ENCODE data around the gene PTPRK.

PTPRK gene

GRCh38 chr6:128410584-128410983, 109.8 kb downstream of the PTPRK start:
- no peaks in the 10 kb centered on the region for H3K9me3 Mint-ChIP-seq
- H3K4me3 Mint-ChIP-seq: no peak overlapping the region
- DNase-seq (no peak), ATAC-seq (no peak)
- no peaks in the 10 kb centered on the region for H3K4me1 Mint-ChIP-seq
- no peaks in the 10 kb centered on the region for H3K27me3 Mint-ChIP-seq
- no peak overlapping the region for H3K27ac Mint-ChIP-seq

- no peaks in the 10 kb centered on the region for H3K9me3 Mint-ChIP-seq
- H3K4me3 Mint-ChIP-seq: no peak overlapping the region
- H3K27ac Mint-ChIP-seq: no peak overlapping the region
- peaks cover 7% of the 10 kb centered on the region for H3K4me1 Mint-ChIP-seq
- DNase-seq (no peak), ATAC-seq (no peak)
- H3K27me3 Mint-ChIP-seq: no peaks in the 10 kb centered on the region
Observed at GRCh38 chr6:128409003-128409402, 111.4 kb downstream of the PTPRK start.

- no peak for ATAC-seq
- DNase-seq: no peak
- no peak overlapping the region for H3K27ac Mint-ChIP-seq
- peaks cover 18% of the 10 kb centered on the region for H3K4me1 Mint-ChIP-seq
- no peaks in the 10 kb centered on the region for H3K9me3 Mint-ChIP-seq
- no peak overlapping the region for H3K4me3 Mint-ChIP-seq
- H3K27me3 Mint-ChIP-seq: no peaks in the 10 kb centered on the region
Observed at GRCh38 chr6:128406453-128406852, 113.9 kb downstream of the PTPRK start.

GRCh38 chr6:128403618-128404444, 116.6 kb downstream of the PTPRK start:
- no peaks in the 10 kb centered on the region for H3K9me3 Mint-ChIP-seq
- H3K4me3 Mint-ChIP-seq: no peak overlapping the region
- DNase-seq (peak; percentile 9 to 19), ATAC-seq (peak; percentile 94)
- no peak overlapping the region for H3K27ac Mint-ChIP-seq
- H3K27me3 Mint-ChIP-seq: no peaks in the 10 kb centered on the region
- H3K4me1 Mint-ChIP-seq: peaks cover 18% of the 10 kb centered on the region

- H3K27me3 Mint-ChIP-seq: no peaks in the 10 kb centered on the region
- no peak for DNase-seq
- ATAC-seq: no peak
- no peak overlapping the region for H3K27ac Mint-ChIP-seq
- H3K4me1 Mint-ChIP-seq: peaks cover 18% of the 10 kb centered on the region
- no peak overlapping the region for H3K4me3 Mint-ChIP-seq
- H3K9me3 Mint-ChIP-seq: no peaks in the 10 kb centered on the region
Observed at GRCh38 chr6:128400875-128401274, 119.5 kb downstream of the PTPRK start.

- Mint-ChIP-seq H3K4me3 (no peak overlapping the region), H3K4me1 (peaks cover under 1% of the 10 kb centered on the region), H3K9me3 (no peaks in the 10 kb centered on the region), H3K27me3 (no peaks in the 10 kb centered on the region), H3K27ac (no peak overlapping the region)
- no peak for ATAC-seq
- DNase-seq: no peak
Observed at GRCh38 chr6:128397996-128398395, 122.4 kb downstream of the PTPRK start.

GRCh38 chr6:128395596-128395995, 124.8 kb downstream of the PTPRK start:
- DNase-seq: no peak
- Mint-ChIP-seq H3K27me3 (no peaks in the 10 kb centered on the region), H3K27ac (no peak overlapping the region), H3K4me3 (no peak overlapping the region), H3K9me3 (no peaks in the 10 kb centered on the region), H3K4me1 (no peaks in the 10 kb centered on the region)
- ATAC-seq: no peak

- no peaks in the 10 kb centered on the region for H3K27me3 Mint-ChIP-seq
- DNase-seq: no peak
- no peak overlapping the region for H3K27ac Mint-ChIP-seq
- no peak overlapping the region for H3K4me3 Mint-ChIP-seq
- H3K4me1 Mint-ChIP-seq: no peaks in the 10 kb centered on the region
- ATAC-seq: no peak
- H3K9me3 Mint-ChIP-seq: no peaks in the 10 kb centered on the region
Observed at GRCh38 chr6:128395188-128395587, 125.2 kb downstream of the PTPRK start.

GRCh38 chr6:128394167-128394566, 126.2 kb downstream of the PTPRK start:
- ATAC-seq: no peak
- no peak for DNase-seq
- Mint-ChIP-seq H3K27me3 (no peaks in the 10 kb centered on the region), H3K4me1 (no peaks in the 10 kb centered on the region), H3K27ac (no peak overlapping the region), H3K9me3 (no peaks in the 10 kb centered on the region), H3K4me3 (no peak overlapping the region)

- no peaks in the 10 kb centered on the region for H3K9me3 Mint-ChIP-seq
- no peaks in the 10 kb centered on the region for H3K27me3 Mint-ChIP-seq
- H3K27ac Mint-ChIP-seq: no peak overlapping the region
- ATAC-seq (no peak), DNase-seq (no peak)
- H3K4me3 Mint-ChIP-seq: no peak overlapping the region
- H3K4me1 Mint-ChIP-seq: no peaks in the 10 kb centered on the region
Observed at GRCh38 chr6:128389820-128390534, 130.4 kb downstream of the PTPRK start.

GRCh38 chr6:128388380-128388779, 132.0 kb downstream of the PTPRK start:
- Mint-ChIP-seq H3K27ac (no peak overlapping the region), H3K4me1 (no peaks in the 10 kb centered on the region), H3K9me3 (no peaks in the 10 kb centered on the region), H3K27me3 (no peaks in the 10 kb centered on the region), H3K4me3 (no peak overlapping the region)
- no peak for ATAC-seq
- no peak for DNase-seq

GRCh38 chr6:128380891-128381290, 139.5 kb downstream of the PTPRK start:
- H3K27ac Mint-ChIP-seq: no peak overlapping the region
- H3K4me1 Mint-ChIP-seq: no peaks in the 10 kb centered on the region
- H3K9me3 Mint-ChIP-seq: peaks cover 14% of the 10 kb centered on the region in 2 donors
- no peak overlapping the region for H3K4me3 Mint-ChIP-seq
- H3K27me3 Mint-ChIP-seq: no peaks in the 10 kb centered on the region
- no peak for ATAC-seq
- DNase-seq: no peak

- ATAC-seq: no peak
- no peak for DNase-seq
Observed at GRCh38 chr6:128379577-128379976, 140.8 kb downstream of the PTPRK start.

GRCh38 chr6:128376952-128377503, 143.4 kb downstream of the PTPRK start:
- no peak overlapping the region for H3K4me3 Mint-ChIP-seq
- DNase-seq (no peak), ATAC-seq (no peak)
- H3K27ac Mint-ChIP-seq: no peak overlapping the region
- peaks cover 4% of the 10 kb centered on the region for H3K4me1 Mint-ChIP-seq
- peaks cover 25 to 30% of the 10 kb centered on the region in 2 donors for H3K9me3 Mint-ChIP-seq
- no peaks in the 10 kb centered on the region for H3K27me3 Mint-ChIP-seq

More at GRCh38 chr6:128379577-128379976, 140.8 kb downstream of the PTPRK start:
- H3K9me3 Mint-ChIP-seq: peaks cover 24 to 27% of the 10 kb centered on the region in 2 donors
- no peaks in the 10 kb centered on the region for H3K27me3 Mint-ChIP-seq
- H3K27ac Mint-ChIP-seq: no peak overlapping the region
- H3K4me1 Mint-ChIP-seq: no peaks in the 10 kb centered on the region
- H3K4me3 Mint-ChIP-seq: no peak overlapping the region

- DNase-seq (no peak), ATAC-seq (no peak)
- Mint-ChIP-seq H3K27ac (no peak overlapping the region), H3K4me1 (peaks cover 17% of the 10 kb centered on the region), H3K27me3 (no peaks in the 10 kb centered on the region), H3K9me3 (peaks cover 13 to 18% of the 10 kb centered on the region in 2 donors), H3K4me3 (no peak overlapping the region)
Observed at GRCh38 chr6:128371136-128371535, 149.3 kb downstream of the PTPRK start.

- DNase-seq (no peak), ATAC-seq (no peak)
Observed at GRCh38 chr6:128370072-128370471, 150.3 kb downstream of the PTPRK start.

More at GRCh38 chr6:128370072-128370471, 150.3 kb downstream of the PTPRK start:
- Mint-ChIP-seq H3K9me3 (peaks cover 6 to 8% of the 10 kb centered on the region in 2 donors), H3K4me1 (peaks cover 17% of the 10 kb centered on the region), H3K27ac (no peak overlapping the region), H3K27me3 (no peaks in the 10 kb centered on the region), H3K4me3 (no peak overlapping the region)
